HL-60 (cell line): Measurements from ENCODE around the gene TMEM61.

Experiments
- DNase-seq, 2 experiments: peaks; one replicate each; pipeline ENCODE4 v3.0.0-alpha.2; 2010 to 2020; ENCODE audit warnings: low read depth in 1 of 2, low spot score in 1 of 2
- H3K27ac ChIP-seq: fragments of 250-450 bp; sonication (Bioruptor Pico); replicated peaks from 2 replicates; pipeline ENCODE4 v1.5.1; 2020; ENCODE audit warnings: mild to moderate bottlenecking, moderate library complexity
- H3K27me3 ChIP-seq: fragments of 250-450 bp; sonication (Bioruptor Pico); 2 replicates; pipeline ENCODE4 v1.5.1; 2021; ENCODE audit warnings: mild to moderate bottlenecking, moderate library complexity; ENCODE audit not compliant: insufficient read depth, poor library complexity, severe bottlenecking
- H3K4me3 ChIP-seq: replicated peaks from 2 replicates; pipeline ENCODE4 v1.5.1; 2011; ENCODE audit warnings: mild to moderate bottlenecking, control low read depth, low read length; ENCODE audit not compliant: insufficient read depth
- GABPA ChIP-seq: IDR thresholded peaks from 2 replicates; pipeline ENCODE4 v1.6.1; 2012; ENCODE audit warnings: low read depth
- POLR2AphosphoS5 ChIP-seq: IDR thresholded peaks from 2 replicates; pipeline ENCODE4 v1.6.1; 2012; ENCODE audit warnings: low read depth
- SPI1 ChIP-seq: IDR thresholded peaks from 2 replicates; pipeline ENCODE4 v1.6.1; 2012; ENCODE audit warnings: low read depth, mild to moderate bottlenecking, borderline replicate concordance
- TF ChIP-seq, protein P1 (sequence below): IDR thresholded peaks from one replicate; pipeline ENCODE4 v1.5.1; 2011; ENCODE audit warnings: low read length, control low read depth, inconsistent platforms; ENCODE audit not compliant: insufficient read depth
- TF ChIP-seq, protein P2 (sequence below): IDR thresholded peaks from 2 replicates; pipeline ENCODE4 v1.6.1; 2012; ENCODE audit warnings: low read depth; ENCODE audit not compliant: insufficient replicate concordance

TMEM61 gene

DNA sequence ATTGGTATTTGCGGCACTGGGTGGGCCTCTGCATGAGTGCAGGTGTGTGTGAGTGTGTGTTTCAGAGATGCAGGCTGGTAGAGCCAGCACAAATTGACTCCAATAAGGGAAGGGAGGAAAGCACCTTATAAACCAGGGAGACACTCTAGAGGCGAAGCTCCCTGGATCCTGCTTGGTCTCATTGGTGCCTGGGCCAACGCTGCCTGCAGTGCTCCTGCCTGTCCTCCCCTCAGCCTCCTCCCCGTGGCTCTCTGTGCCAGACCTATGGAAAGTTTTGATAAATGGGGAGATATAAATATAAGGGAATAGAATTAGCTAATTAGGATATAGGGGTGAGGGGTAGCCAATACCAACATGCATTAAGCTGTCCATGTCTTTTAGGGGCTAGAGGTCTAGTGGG is 20.9 kb downstream of the TMEM61 start:
- TF ChIP-seq SPI1 (no peak), GABPA (no peak), POLR2AphosphoS5 (no peak)
- TF ChIP-seq, protein P1, sequence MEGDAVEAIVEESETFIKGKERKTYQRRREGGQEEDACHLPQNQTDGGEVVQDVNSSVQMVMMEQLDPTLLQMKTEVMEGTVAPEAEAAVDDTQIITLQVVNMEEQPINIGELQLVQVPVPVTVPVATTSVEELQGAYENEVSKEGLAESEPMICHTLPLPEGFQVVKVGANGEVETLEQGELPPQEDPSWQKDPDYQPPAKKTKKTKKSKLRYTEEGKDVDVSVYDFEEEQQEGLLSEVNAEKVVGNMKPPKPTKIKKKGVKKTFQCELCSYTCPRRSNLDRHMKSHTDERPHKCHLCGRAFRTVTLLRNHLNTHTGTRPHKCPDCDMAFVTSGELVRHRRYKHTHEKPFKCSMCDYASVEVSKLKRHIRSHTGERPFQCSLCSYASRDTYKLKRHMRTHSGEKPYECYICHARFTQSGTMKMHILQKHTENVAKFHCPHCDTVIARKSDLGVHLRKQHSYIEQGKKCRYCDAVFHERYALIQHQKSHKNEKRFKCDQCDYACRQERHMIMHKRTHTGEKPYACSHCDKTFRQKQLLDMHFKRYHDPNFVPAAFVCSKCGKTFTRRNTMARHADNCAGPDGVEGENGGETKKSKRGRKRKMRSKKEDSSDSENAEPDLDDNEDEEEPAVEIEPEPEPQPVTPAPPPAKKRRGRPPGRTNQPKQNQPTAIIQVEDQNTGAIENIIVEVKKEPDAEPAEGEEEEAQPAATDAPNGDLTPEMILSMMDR = no peak
- TF ChIP-seq, protein P2, sequence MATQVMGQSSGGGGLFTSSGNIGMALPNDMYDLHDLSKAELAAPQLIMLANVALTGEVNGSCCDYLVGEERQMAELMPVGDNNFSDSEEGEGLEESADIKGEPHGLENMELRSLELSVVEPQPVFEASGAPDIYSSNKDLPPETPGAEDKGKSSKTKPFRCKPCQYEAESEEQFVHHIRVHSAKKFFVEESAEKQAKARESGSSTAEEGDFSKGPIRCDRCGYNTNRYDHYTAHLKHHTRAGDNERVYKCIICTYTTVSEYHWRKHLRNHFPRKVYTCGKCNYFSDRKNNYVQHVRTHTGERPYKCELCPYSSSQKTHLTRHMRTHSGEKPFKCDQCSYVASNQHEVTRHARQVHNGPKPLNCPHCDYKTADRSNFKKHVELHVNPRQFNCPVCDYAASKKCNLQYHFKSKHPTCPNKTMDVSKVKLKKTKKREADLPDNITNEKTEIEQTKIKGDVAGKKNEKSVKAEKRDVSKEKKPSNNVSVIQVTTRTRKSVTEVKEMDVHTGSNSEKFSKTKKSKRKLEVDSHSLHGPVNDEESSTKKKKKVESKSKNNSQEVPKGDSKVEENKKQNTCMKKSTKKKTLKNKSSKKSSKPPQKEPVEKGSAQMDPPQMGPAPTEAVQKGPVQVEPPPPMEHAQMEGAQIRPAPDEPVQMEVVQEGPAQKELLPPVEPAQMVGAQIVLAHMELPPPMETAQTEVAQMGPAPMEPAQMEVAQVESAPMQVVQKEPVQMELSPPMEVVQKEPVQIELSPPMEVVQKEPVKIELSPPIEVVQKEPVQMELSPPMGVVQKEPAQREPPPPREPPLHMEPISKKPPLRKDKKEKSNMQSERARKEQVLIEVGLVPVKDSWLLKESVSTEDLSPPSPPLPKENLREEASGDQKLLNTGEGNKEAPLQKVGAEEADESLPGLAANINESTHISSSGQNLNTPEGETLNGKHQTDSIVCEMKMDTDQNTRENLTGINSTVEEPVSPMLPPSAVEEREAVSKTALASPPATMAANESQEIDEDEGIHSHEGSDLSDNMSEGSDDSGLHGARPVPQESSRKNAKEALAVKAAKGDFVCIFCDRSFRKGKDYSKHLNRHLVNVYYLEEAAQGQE = no peak
- H3K4me3 ChIP-seq = no peak overlapping the region
- H3K27me3 ChIP-seq = peaks cover 24% of the 10 kb centered on the region
- no peak overlapping the region for H3K27ac ChIP-seq
- no peak for DNase-seq

DNA sequence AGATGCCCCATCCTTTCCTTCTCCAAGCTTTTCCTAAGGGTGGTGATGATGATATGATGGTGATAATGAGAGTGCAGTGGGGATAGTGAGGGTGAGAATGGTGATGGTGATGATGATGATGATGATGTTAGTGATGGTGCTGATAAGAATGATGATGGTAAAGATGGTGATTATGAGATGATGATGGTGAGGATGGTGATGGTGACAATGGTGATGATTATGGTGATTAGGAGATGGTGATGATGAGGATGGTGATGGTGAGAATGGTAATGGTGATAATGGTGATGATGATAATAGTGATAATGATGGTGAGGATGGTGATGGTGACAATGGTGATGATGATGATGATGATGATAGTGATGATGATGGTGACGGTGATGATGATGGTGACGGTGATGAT is 22.3 kb downstream of the TMEM61 start:
- no peak overlapping the region for H3K27ac ChIP-seq
- peaks cover 12% of the 10 kb centered on the region for H3K27me3 ChIP-seq
- TF ChIP-seq GABPA (no peak), POLR2AphosphoS5 (no peak)
- TF ChIP-seq, protein P2 = no peak
- TF ChIP-seq, protein P1 = no peak
- H3K4me3 ChIP-seq = no peak overlapping the region
- no peak for DNase-seq

DNA sequence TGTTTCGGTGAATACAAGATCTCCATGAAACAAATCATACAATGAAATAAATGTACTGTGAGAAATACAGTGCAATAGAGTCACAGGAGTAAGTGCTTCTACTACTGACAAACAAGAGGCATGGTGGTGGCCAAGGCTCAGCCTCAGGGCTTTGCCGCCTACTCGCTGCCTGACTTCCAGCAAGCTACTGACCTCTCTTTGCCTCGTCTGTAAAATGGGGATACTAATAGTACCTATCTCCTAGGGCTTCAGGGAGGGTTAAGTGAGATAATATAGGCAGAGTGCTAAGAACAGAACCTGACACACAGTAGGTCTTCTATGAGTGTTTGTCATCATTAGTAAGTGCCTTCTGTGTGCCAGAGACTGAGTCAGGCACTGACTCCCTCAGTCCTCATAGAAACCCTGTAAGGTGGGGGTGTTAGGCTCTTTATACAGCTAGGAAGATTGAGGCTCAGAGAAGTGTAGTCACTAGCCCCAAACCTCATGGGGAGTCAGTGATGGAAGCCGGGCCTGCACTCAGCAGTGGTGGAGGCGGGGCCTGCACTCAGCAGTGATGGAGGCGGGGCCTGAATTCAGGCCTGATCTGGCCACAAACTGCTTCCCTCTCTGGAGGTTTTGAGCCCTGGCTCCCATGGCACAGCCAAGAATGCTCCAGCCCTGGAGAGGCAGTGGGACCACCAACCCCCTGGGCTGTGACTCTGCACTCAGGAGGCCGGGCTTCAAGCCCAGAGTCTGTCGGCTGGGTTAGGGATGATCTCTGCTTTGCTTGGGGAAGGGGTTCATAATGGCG is 25.1 kb downstream of the TMEM61 start:
- no peak for TF ChIP-seq SPI1
- TF ChIP-seq, protein P2 = no peak
- TF ChIP-seq POLR2AphosphoS5 = no peak
- TF ChIP-seq GABPA = no peak
- TF ChIP-seq, protein P1 = no peak
- DNase-seq = no peak

More for the DNA sequence above, 25.1 kb downstream of the TMEM61 start:
- peaks cover 3% of the 10 kb centered on the region for H3K27me3 ChIP-seq
- H3K4me3 ChIP-seq = no peak overlapping the region
- no peak overlapping the region for H3K27ac ChIP-seq
